NT2/D1 (cell line): ENCODE measurements around the gene EIF4G3.

ENCODE experiments used
- DNase-seq: peaks from one replicate; pipeline ENCODE4 v3.0.0-alpha.2; 2011; ENCODE audit warnings: low read depth, low spot score
- H3K27me3 ChIP-seq: 2 replicates; pipeline ENCODE4 v1.6.0; 2011; ENCODE audit warnings: mild to moderate bottlenecking; ENCODE audit not compliant: insufficient read length, insufficient read depth
- H3K36me3 ChIP-seq: 2 replicates; pipeline ENCODE4 v1.6.1; 2011; ENCODE audit warnings: mild to moderate bottlenecking, low read length, mixed read lengths; ENCODE audit not compliant: insufficient read depth, insufficient read length
- H3K4me1 ChIP-seq: 2 replicates; pipeline ENCODE4 v1.5.1; 2011; ENCODE audit not compliant: insufficient read depth, insufficient read length
- H3K4me3 ChIP-seq: 2 replicates; pipeline ENCODE4 v1.5.1; 2011; ENCODE audit warnings: low read depth; ENCODE audit not compliant: insufficient read length
- H3K9ac ChIP-seq: 2 replicates; pipeline ENCODE4 v1.6.0; 2011; ENCODE audit warnings: low read depth; ENCODE audit not compliant: insufficient read length
- H3K9me3 ChIP-seq: 2 replicates; pipeline ENCODE4 v1.5.1; 2011; ENCODE audit warnings: mild to moderate bottlenecking, low read length; ENCODE audit not compliant: insufficient read depth
- SUZ12 ChIP-seq: IDR thresholded peaks from 2 replicates; pipeline ENCODE4 v1.6.1; 2011; ENCODE audit not compliant: insufficient read length, insufficient read depth; ENCODE audit errors: extremely low read depth
- YY1 ChIP-seq: IDR thresholded peaks from 2 replicates; pipeline ENCODE4 v1.6.1; 2011; ENCODE audit not compliant: insufficient read length, insufficient read depth
- ZNF274 ChIP-seq: IDR thresholded peaks from 2 replicates; pipeline ENCODE4 v1.6.1; 2011; ENCODE audit warnings: mild to moderate bottlenecking, low read depth, low read length

Gene EIF4G3

GRCh38 chr1:21131200-21131599 is 45.5 kb downstream of the EIF4G3 start:
- no peak overlapping the region for H3K9ac ChIP-seq
- H3K9me3 ChIP-seq: no peaks in the 10 kb centered on the region
- H3K4me1 ChIP-seq: no peaks in the 10 kb centered on the region
- H3K27me3 ChIP-seq: no peaks in the 10 kb centered on the region
- no peak overlapping the region for H3K4me3 ChIP-seq
- TF ChIP-seq YY1: no peak
- no peak for TF ChIP-seq SUZ12
- TF ChIP-seq ZNF274: no peak
- no peak for DNase-seq
- peaks cover 6% of the 10 kb centered on the region for H3K36me3 ChIP-seq

DNA sequence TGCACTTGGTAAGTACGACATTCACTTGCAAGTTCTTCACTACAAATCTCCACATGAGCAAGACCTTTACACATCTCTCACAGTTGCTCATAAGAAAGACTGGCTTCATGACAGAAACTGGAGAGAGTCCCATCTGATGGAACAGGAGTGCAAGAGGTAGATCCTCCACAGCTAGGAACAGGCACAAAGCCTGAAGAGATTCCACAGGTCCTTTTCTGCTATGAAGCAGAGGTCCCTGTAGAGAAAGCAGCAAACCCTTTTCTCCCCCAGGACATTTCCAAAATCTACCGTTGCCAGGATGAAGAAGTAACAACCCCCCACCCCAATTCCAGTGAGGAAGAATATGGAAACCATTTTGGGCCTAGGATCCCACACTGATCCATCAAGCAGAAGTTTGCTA is 47.3 kb downstream of the EIF4G3 start:
- Histone ChIP-seq H3K4me1 (no peaks in the 10 kb centered on the region), H3K9ac (no peak overlapping the region), H3K27me3 (no peaks in the 10 kb centered on the region), H3K4me3 (no peak overlapping the region), H3K9me3 (no peaks in the 10 kb centered on the region), H3K36me3 (peaks cover 8% of the 10 kb centered on the region)
- DNase-seq: no peak
- TF ChIP-seq SUZ12 (no peak), YY1 (no peak), ZNF274 (no peak)

DNA sequence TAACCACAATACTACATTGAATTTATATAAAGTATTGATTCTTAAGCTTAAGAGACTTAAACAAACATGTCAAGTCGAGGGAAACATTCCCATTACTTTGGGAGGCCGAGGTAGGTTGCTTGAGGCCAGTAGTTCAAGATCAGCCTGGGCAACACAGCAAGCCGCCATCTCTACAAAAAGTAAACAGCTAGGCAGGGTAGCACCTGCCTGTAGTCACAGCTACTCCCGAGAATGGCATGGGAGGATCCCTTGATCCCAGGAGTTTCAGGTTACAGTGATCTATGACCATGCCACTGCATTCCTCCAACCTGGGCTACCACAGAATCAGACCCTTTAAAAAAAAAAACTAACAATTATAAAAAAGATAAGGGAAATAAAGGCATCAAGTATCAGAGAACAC is 50.4 kb downstream of the EIF4G3 start:
- Histone ChIP-seq H3K9me3 (no peaks in the 10 kb centered on the region), H3K36me3 (peaks cover 8% of the 10 kb centered on the region), H3K9ac (no peak overlapping the region), H3K27me3 (no peaks in the 10 kb centered on the region), H3K4me3 (no peak overlapping the region), H3K4me1 (no peaks in the 10 kb centered on the region)
- TF ChIP-seq SUZ12: no peak
- DNase-seq: no peak

DNA sequence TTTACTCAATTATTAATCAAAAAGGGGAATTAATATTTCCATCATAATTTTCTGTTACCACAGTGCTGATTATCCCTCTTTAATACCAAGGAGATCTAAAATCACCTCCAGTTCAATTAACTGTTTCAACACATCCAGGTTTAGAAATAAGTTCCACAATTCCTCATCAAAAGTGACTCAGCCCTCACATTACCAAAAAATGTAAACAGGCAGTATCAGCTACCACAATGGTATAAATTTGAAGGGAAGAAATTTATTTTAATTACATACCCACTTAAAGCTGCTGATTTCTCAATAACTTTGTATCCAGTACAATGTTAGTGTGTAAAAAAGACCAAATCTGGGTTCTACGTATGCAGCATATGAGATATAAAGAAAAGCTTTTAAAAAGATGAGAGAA is 51.9 kb downstream of the EIF4G3 start:
- no peak for DNase-seq
- Histone ChIP-seq H3K9me3 (no peaks in the 10 kb centered on the region), H3K27me3 (no peaks in the 10 kb centered on the region), H3K4me3 (no peak overlapping the region), H3K9ac (no peak overlapping the region), H3K4me1 (no peaks in the 10 kb centered on the region), H3K36me3 (peaks cover 8% of the 10 kb centered on the region)
- TF ChIP-seq YY1 (no peak), SUZ12 (no peak), ZNF274 (no peak)

DNA sequence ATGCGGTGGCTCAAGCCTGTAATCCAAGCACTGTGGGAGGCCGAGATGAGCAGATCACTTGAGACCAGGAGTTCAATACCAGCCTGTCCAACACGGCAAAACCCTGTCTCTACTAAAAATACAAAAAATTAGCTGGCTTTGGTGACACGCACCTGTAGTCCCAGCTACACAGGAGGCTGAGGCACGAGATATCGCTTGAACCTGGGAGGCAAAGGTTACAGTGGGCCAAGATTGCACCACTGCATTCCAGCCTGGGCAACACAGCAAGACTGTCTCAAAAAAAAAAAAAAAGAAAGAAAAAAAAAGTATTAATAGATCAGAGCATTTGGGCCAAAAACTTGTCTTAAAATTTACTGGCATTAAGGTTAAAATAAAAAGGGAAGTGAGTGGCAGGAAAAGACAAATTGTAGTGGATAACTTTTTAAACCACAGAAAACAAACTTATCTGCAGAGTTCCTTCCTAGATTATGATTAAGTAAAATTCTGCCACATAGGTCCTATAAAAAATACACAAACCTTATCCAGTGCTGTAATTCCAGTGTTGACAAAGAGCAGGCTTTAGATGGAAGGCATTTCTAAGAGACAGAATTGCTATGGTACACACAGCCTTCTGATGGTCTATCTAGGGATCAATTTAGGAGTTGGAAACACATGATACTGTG is 53.3 kb downstream of the EIF4G3 start:
- H3K9ac ChIP-seq: no peak overlapping the region
- TF ChIP-seq SUZ12 (no peak), YY1 (no peak), ZNF274 (no peak)
- H3K27me3 ChIP-seq: no peaks in the 10 kb centered on the region
- H3K9me3 ChIP-seq: no peaks in the 10 kb centered on the region
- H3K4me3 ChIP-seq: no peak overlapping the region
- H3K36me3 ChIP-seq: peaks cover 8% of the 10 kb centered on the region
- H3K4me1 ChIP-seq: no peaks in the 10 kb centered on the region
- DNase-seq: no peak

GRCh38 chr1:21121764-21122471 is 54.8 kb downstream of the EIF4G3 start:
- H3K27me3 ChIP-seq: no peaks in the 10 kb centered on the region
- no peaks in the 10 kb centered on the region for H3K4me1 ChIP-seq
- H3K4me3 ChIP-seq: no peak overlapping the region
- H3K36me3 ChIP-seq: peaks cover 8% of the 10 kb centered on the region
- H3K9ac ChIP-seq: no peak overlapping the region
- DNase-seq: no peak
- H3K9me3 ChIP-seq: no peaks in the 10 kb centered on the region
- TF ChIP-seq YY1 (no peak), ZNF274 (no peak), SUZ12 (no peak)

GRCh38 chr1:21118167-21118566 is 58.5 kb downstream of the EIF4G3 start:
- H3K4me1 ChIP-seq: no peaks in the 10 kb centered on the region
- TF ChIP-seq SUZ12: no peak
- no peak for TF ChIP-seq ZNF274
- no peak for TF ChIP-seq YY1
- DNase-seq: no peak
- no peaks in the 10 kb centered on the region for H3K36me3 ChIP-seq
- no peaks in the 10 kb centered on the region for H3K27me3 ChIP-seq
- no peak overlapping the region for H3K9ac ChIP-seq
- no peak overlapping the region for H3K4me3 ChIP-seq
- H3K9me3 ChIP-seq: no peaks in the 10 kb centered on the region
